ENCODE results near the gene SRGAP2.
A peak's percentile ranks its signal among the peaks of the same experiment; 100 is the strongest.
"Not testable (repeated sequence)": the region's sequence is repeated elsewhere in the genome, so short reads cannot be mapped to it uniquely, and the experiment has no call there.

SRGAP2 gene

GRCh38 chr1:206195182-206195581 is 8.2 kb upstream of the SRGAP2 start:
- DNase-seq (ENCODE audit: low spot score in 2 of 2); H3K36me3 Mint-ChIP-seq; H3K4me1 Mint-ChIP-seq; H3K27ac Mint-ChIP-seq; ATAC-seq; H3K9me3 Mint-ChIP-seq; H3K4me3 Mint-ChIP-seq: not testable (repeated sequence)

- not testable (repeated sequence) for DNase-seq (ENCODE audit: low spot score in 2 of 2); H3K27ac Mint-ChIP-seq; H3K4me1 Mint-ChIP-seq; H3K9me3 Mint-ChIP-seq; H3K36me3 Mint-ChIP-seq; H3K4me3 Mint-ChIP-seq; ATAC-seq
Measured at GRCh38 chr1:206196748-206197424, 6.5 kb upstream of the SRGAP2 start.

GRCh38 chr1:206202789-206203363 is 465 bp upstream of the SRGAP2 start, which contains the start of gene FAM72A:
FAM72A (minus strand) TSS chr1:206202839; CDS start chr1:206202025, 814 bp downstream.
- peak; percentile 92 for ATAC-seq
- H3K9me3 Mint-ChIP-seq, result not testable (repeated sequence)

GRCh38 chr1:206204159-206204511 is 794 bp downstream of the SRGAP2 start:
- not testable (repeated sequence) for H3K9me3 Mint-ChIP-seq, ATAC-seq, H3K4me1 Mint-ChIP-seq, H3K36me3 Mint-ChIP-seq, H3K27ac Mint-ChIP-seq
- DNase-seq (ENCODE audit: low spot score in 2 of 2), result peak in 1 of 2 donors; percentile 55
- H3K4me3 Mint-ChIP-seq, result peak overlapping the region; percentile 65

More at GRCh38 chr1:206202789-206203363, 465 bp upstream of the SRGAP2 start, which contains the start of gene FAM72A:
- not testable (repeated sequence) for H3K36me3 Mint-ChIP-seq, H3K4me1 Mint-ChIP-seq
- Mint-ChIP-seq H3K4me3 (peak within 1 kb of the TSS; percentile 65), H3K27ac (peak within 1 kb of the TSS; percentile 24)
- peak; percentile 77 to 95 for DNase-seq (ENCODE audit: low spot score in 2 of 2)

- peak overlapping the region; percentile 65 for H3K4me3 Mint-ChIP-seq
- H3K27ac Mint-ChIP-seq, ATAC-seq, H3K9me3 Mint-ChIP-seq, H3K4me1 Mint-ChIP-seq, H3K36me3 Mint-ChIP-seq: not testable (repeated sequence)
- peak in 1 of 2 donors; percentile 54 for DNase-seq (ENCODE audit: low spot score in 2 of 2)
Measured at GRCh38 chr1:206204871-206205270, 1.5 kb downstream of the SRGAP2 start.

GRCh38 chr1:206205569-206205968 is 2.2 kb downstream of the SRGAP2 start:
- peak overlapping the region; percentile 24 for H3K4me3 Mint-ChIP-seq
- H3K27ac Mint-ChIP-seq; H3K4me1 Mint-ChIP-seq; H3K9me3 Mint-ChIP-seq; ATAC-seq; H3K36me3 Mint-ChIP-seq; DNase-seq (ENCODE audit: low spot score in 2 of 2): not testable (repeated sequence)

- ATAC-seq; DNase-seq (ENCODE audit: low spot score in 2 of 2); H3K4me1 Mint-ChIP-seq; H3K36me3 Mint-ChIP-seq; H3K4me3 Mint-ChIP-seq; H3K9me3 Mint-ChIP-seq; H3K27ac Mint-ChIP-seq: not testable (repeated sequence)
Measured at GRCh38 chr1:206210802-206211201, 7.5 kb downstream of the SRGAP2 start.

- not testable (repeated sequence) for H3K4me1 Mint-ChIP-seq; H3K9me3 Mint-ChIP-seq; H3K4me3 Mint-ChIP-seq; H3K27ac Mint-ChIP-seq; H3K36me3 Mint-ChIP-seq; ATAC-seq; DNase-seq (ENCODE audit: low spot score in 2 of 2)
Measured at GRCh38 chr1:206215600-206216392, 12.5 kb downstream of the SRGAP2 start.

GRCh38 chr1:206218285-206218684 is 14.9 kb downstream of the SRGAP2 start:
- H3K36me3 Mint-ChIP-seq; DNase-seq (ENCODE audit: low spot score in 2 of 2); ATAC-seq; H3K4me1 Mint-ChIP-seq; H3K27ac Mint-ChIP-seq; H3K4me3 Mint-ChIP-seq; H3K9me3 Mint-ChIP-seq: not testable (repeated sequence)

GRCh38 chr1:206218765-206219164 is 15.4 kb downstream of the SRGAP2 start:
- not testable (repeated sequence) for H3K4me3 Mint-ChIP-seq; DNase-seq (ENCODE audit: low spot score in 2 of 2); H3K4me1 Mint-ChIP-seq; H3K9me3 Mint-ChIP-seq; ATAC-seq; H3K36me3 Mint-ChIP-seq; H3K27ac Mint-ChIP-seq

GRCh38 chr1:206219514-206220331 is 16.4 kb downstream of the SRGAP2 start:
- not testable (repeated sequence) for H3K9me3 Mint-ChIP-seq; H3K27ac Mint-ChIP-seq; H3K36me3 Mint-ChIP-seq; H3K4me1 Mint-ChIP-seq; H3K4me3 Mint-ChIP-seq; ATAC-seq; DNase-seq (ENCODE audit: low spot score in 2 of 2)

- not testable (repeated sequence) for ATAC-seq; H3K9me3 Mint-ChIP-seq; H3K4me1 Mint-ChIP-seq; H3K4me3 Mint-ChIP-seq; H3K36me3 Mint-ChIP-seq; H3K27ac Mint-ChIP-seq; DNase-seq (ENCODE audit: low spot score in 2 of 2)
Measured at GRCh38 chr1:206220332-206221000, 17.1 kb downstream of the SRGAP2 start.

GRCh38 chr1:206221585-206221984 is 18.2 kb downstream of the SRGAP2 start:
- DNase-seq (ENCODE audit: low spot score in 2 of 2); ATAC-seq; H3K27ac Mint-ChIP-seq; H3K36me3 Mint-ChIP-seq; H3K4me3 Mint-ChIP-seq; H3K4me1 Mint-ChIP-seq; H3K9me3 Mint-ChIP-seq: not testable (repeated sequence)

GRCh38 chr1:206224190-206224776 is 20.9 kb downstream of the SRGAP2 start:
- DNase-seq (ENCODE audit: low spot score in 2 of 2); H3K9me3 Mint-ChIP-seq; H3K27ac Mint-ChIP-seq; H3K4me1 Mint-ChIP-seq; H3K36me3 Mint-ChIP-seq; H3K4me3 Mint-ChIP-seq: not testable (repeated sequence)
- ATAC-seq, result peak; percentile 61
